HEK293 (cell line): ENCODE results near the gene ZNF385D.

ENCODE experiments used
- PRDM1 ChIP-seq: fragments of 450-650 bp; formaldehyde crosslinking; IDR thresholded peaks from 2 replicates; pipeline ENCODE4; 2016; ENCODE audit warnings: missing biosample characterization, missing genetic modification characterization
- TCF7L2 ChIP-seq: IDR thresholded peaks from 2 replicates; pipeline ENCODE4 v1.6.1; 2011; ENCODE audit warnings: low read depth, mild to moderate bottlenecking, inconsistent platforms, low read length, moderate library complexity, borderline replicate concordance
- TRIM28 ChIP-seq: IDR thresholded peaks from 2 replicates; pipeline ENCODE4 v1.6.1; 2011; ENCODE audit warnings: low read length, control low read depth, borderline replicate concordance
- ZBTB17 ChIP-seq: fragments of 450-650 bp; formaldehyde crosslinking; IDR thresholded peaks from 2 replicates; pipeline ENCODE4 v1.5.1; 2016; ENCODE audit warnings: missing biosample characterization, missing genetic modification characterization
- ZBTB7A ChIP-seq: fragments of 450-650 bp; formaldehyde crosslinking; IDR thresholded peaks from 2 replicates; pipeline ENCODE4 v1.5.1; 2016; ENCODE audit warnings: low read depth, missing biosample characterization, missing genetic modification characterization
- ZBTB8A ChIP-seq: fragments of 450-650 bp; formaldehyde crosslinking; IDR thresholded peaks from 2 replicates; pipeline ENCODE4 v1.5.1; 2016; ENCODE audit warnings: missing biosample characterization, missing genetic modification characterization
- ZNF223 ChIP-seq: fragments of 450-650 bp; formaldehyde crosslinking; IDR thresholded peaks from 2 replicates; pipeline ENCODE4 v1.5.1; 2016; ENCODE audit warnings: missing biosample characterization, missing genetic modification characterization
- ZNF341 ChIP-seq: fragments of 450-650 bp; formaldehyde crosslinking; IDR thresholded peaks from 2 replicates; pipeline ENCODE4; 2016; ENCODE audit warnings: low read depth, missing biosample characterization, missing genetic modification characterization
- ZNF555 ChIP-seq: fragments of 450-650 bp; formaldehyde crosslinking; conservative IDR thresholded peaks from 2 replicates; pipeline ENCODE4 v1.5.1; 2017; ENCODE audit warnings: missing biosample characterization, mild to moderate bottlenecking, missing genetic modification characterization, inconsistent platforms
- ZNF792 ChIP-seq: fragments of 450-650 bp; formaldehyde crosslinking; IDR thresholded peaks from 2 replicates; pipeline ENCODE4 v1.5.1; 2016; ENCODE audit warnings: missing biosample characterization, missing genetic modification characterization
- TF ChIP-seq, protein P1 (sequence below): fragments of 450-650 bp; formaldehyde crosslinking; IDR thresholded peaks from 2 replicates; pipeline ENCODE4 v1.5.1; 2016; ENCODE audit warnings: missing biosample characterization, missing genetic modification characterization
- TF ChIP-seq, protein P2 (sequence below): fragments of 450-650 bp; formaldehyde crosslinking; IDR thresholded peaks from 2 replicates; pipeline ENCODE4 v1.5.1; 2016; ENCODE audit warnings: missing biosample characterization, missing genetic modification characterization, low read depth

DNA sequence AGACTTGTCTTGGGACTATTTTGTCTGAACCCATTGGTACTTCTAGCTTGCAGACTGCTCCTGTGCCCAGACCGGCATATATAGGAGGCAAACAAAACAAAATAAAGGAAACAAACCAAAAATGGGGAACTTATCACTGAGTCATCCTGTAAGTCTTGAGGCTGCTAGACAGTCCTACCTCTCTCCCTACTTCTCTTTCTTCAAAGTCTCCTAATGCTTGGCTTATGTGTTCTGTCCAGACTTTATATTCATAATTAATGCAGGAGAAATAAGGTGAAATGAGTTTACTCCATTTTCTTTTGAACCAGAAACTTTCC is 266.2 kb downstream of the ZNF385D start:
- TF ChIP-seq, protein P1, sequence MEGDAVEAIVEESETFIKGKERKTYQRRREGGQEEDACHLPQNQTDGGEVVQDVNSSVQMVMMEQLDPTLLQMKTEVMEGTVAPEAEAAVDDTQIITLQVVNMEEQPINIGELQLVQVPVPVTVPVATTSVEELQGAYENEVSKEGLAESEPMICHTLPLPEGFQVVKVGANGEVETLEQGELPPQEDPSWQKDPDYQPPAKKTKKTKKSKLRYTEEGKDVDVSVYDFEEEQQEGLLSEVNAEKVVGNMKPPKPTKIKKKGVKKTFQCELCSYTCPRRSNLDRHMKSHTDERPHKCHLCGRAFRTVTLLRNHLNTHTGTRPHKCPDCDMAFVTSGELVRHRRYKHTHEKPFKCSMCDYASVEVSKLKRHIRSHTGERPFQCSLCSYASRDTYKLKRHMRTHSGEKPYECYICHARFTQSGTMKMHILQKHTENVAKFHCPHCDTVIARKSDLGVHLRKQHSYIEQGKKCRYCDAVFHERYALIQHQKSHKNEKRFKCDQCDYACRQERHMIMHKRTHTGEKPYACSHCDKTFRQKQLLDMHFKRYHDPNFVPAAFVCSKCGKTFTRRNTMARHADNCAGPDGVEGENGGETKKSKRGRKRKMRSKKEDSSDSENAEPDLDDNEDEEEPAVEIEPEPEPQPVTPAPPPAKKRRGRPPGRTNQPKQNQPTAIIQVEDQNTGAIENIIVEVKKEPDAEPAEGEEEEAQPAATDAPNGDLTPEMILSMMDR (tag by site-specific recombination), result no peak
- no peak for TF ChIP-seq TRIM28
- TF ChIP-seq ZBTB8A, result no peak
- no peak for TF ChIP-seq TCF7L2
- TF ChIP-seq ZNF792, result no peak
- no peak for TF ChIP-seq PRDM1 (tag by site-specific recombination)
- TF ChIP-seq ZBTB7A, result no peak
- TF ChIP-seq, protein P2, sequence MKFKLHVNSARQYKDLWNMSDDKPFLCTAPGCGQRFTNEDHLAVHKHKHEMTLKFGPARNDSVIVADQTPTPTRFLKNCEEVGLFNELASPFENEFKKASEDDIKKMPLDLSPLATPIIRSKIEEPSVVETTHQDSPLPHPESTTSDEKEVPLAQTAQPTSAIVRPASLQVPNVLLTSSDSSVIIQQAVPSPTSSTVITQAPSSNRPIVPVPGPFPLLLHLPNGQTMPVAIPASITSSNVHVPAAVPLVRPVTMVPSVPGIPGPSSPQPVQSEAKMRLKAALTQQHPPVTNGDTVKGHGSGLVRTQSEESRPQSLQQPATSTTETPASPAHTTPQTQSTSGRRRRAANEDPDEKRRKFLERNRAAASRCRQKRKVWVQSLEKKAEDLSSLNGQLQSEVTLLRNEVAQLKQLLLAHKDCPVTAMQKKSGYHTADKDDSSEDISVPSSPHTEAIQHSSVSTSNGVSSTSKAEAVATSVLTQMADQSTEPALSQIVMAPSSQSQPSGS (tag by site-specific recombination), result no peak
- no peak for TF ChIP-seq ZNF341
- TF ChIP-seq ZNF223, result no peak
- no peak for TF ChIP-seq ZBTB17 (tag by site-specific recombination)
- TF ChIP-seq ZNF555 (tag by site-specific recombination), result no peak
